Measurements from ENCODE around the gene CHTOP. TPM values are rescaled to one million over a fixed set of nuclear protein-coding genes. Genes with fewer than 3 reads are reported as not detected.

CHTOP gene
- total and polyA plus RNA-seq, 2 of the 8 experiments (the other 6 are each of a cell fraction or from before 2014, with no cell fraction given) = 84.6 to 104 TPM

DNA sequence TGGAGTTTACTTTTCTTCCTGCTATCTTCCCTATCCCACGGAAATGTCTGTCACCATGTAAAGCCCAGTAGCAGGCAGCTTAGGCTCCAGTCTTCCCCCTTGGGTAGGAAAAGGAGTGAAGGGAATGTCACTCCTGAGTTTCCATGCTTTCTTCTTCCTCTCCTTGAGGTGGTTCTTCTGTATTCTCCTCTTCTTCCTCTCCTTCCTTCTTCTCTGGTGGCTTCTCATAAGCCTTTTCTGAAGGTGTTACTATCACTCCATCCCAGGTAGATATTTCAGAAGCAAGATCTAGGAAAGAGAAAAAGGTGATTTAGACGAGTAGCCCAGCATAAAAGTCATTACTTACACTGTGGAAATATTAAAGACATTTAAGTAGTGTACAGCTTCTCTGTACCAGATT lies 28.4 kb downstream of the CHTOP start (continued):
- TF ChIP-seq SUZ12 (IDR thresholded peaks at IDR 0.05; ENCODE audit: low read length) (no peak), TBP (IDR thresholded peaks at IDR 0.05; ENCODE audit: low read depth, low read length) (no peak)
- TF ChIP-seq, protein P1, sequence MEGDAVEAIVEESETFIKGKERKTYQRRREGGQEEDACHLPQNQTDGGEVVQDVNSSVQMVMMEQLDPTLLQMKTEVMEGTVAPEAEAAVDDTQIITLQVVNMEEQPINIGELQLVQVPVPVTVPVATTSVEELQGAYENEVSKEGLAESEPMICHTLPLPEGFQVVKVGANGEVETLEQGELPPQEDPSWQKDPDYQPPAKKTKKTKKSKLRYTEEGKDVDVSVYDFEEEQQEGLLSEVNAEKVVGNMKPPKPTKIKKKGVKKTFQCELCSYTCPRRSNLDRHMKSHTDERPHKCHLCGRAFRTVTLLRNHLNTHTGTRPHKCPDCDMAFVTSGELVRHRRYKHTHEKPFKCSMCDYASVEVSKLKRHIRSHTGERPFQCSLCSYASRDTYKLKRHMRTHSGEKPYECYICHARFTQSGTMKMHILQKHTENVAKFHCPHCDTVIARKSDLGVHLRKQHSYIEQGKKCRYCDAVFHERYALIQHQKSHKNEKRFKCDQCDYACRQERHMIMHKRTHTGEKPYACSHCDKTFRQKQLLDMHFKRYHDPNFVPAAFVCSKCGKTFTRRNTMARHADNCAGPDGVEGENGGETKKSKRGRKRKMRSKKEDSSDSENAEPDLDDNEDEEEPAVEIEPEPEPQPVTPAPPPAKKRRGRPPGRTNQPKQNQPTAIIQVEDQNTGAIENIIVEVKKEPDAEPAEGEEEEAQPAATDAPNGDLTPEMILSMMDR (IDR thresholded peaks at IDR 0.05; ENCODE audit: control extremely low read depth in 1 of 3, insufficient read depth in 1 of 3, low read depth in 1 of 3, low read length in 3 of 3) = no peak
